Liver (tissue), 9 donors: Measurements from ENCODE around the gene ADAR. TPM values are rescaled to one million over a fixed set of nuclear protein-coding genes. Genes with fewer than 3 reads are reported as not detected.

Source experiments
- DNase-seq: peaks from one replicate; pipeline ENCODE4 v3.0.0-alpha.2; 2017; ENCODE audit warnings: low spot score
- H3K27ac ChIP-seq, 2 donors: one replicate each; pipeline ENCODE4 v1.7.0; 2013; ENCODE audit warnings: inconsistent platforms in 2 of 2, low read length in 2 of 2, control low read depth in 1 of 2, low read depth in 1 of 2, mild to moderate bottlenecking in 1 of 2
- H3K27me3 ChIP-seq, 4 donors: one replicate each; pipeline versions ENCODE4 v1.6.1 to v1.7.0; 2013; ENCODE audit warnings: low read length in 3 of 4, inconsistent platforms in 1 of 4, mild to moderate bottlenecking in 1 of 4, moderate library complexity in 1 of 4; ENCODE audit not compliant: control insufficient read depth in 4 of 4, insufficient read depth in 4 of 4
- H3K36me3 ChIP-seq, 4 donors: one replicate each; pipeline versions ENCODE4 v1.6.1 to v1.7.0; 2013; ENCODE audit warnings: low read length in 3 of 4, mild to moderate bottlenecking in 3 of 4, low read depth in 1 of 4, moderate library complexity in 1 of 4; ENCODE audit not compliant: control insufficient read depth in 4 of 4, insufficient read depth in 3 of 4
- H3K4me1 ChIP-seq, 4 donors: one replicate each; pipeline versions ENCODE4 v1.6.1 to v1.7.0; 2013; ENCODE audit warnings: low read length in 3 of 4, mild to moderate bottlenecking in 3 of 4, moderate library complexity in 1 of 4; ENCODE audit not compliant: control insufficient read depth in 4 of 4, insufficient read depth in 4 of 4
- H3K4me3 ChIP-seq, 3 donors: one replicate each; pipeline versions ENCODE4 v1.6.1 to v1.7.0; 2013; ENCODE audit warnings: low read length in 3 of 3, control low read depth in 1 of 3, low read depth in 1 of 3, mild to moderate bottlenecking in 1 of 3
- H3K9ac ChIP-seq, 2 donors: one replicate each; pipeline ENCODE4 v1.7.0; 2013; ENCODE audit warnings: low read length in 2 of 2, mild to moderate bottlenecking in 2 of 2, moderate library complexity in 2 of 2, control low read depth in 1 of 2, low read depth in 1 of 2
- H3K9me3 ChIP-seq, 4 donors: one replicate each; pipeline versions ENCODE4 v1.6.1 to v1.7.0; 2013; ENCODE audit warnings: low read length in 3 of 4; ENCODE audit not compliant: control insufficient read depth in 4 of 4
- ATF3 ChIP-seq: IDR thresholded peaks from 2 replicates; pipeline ENCODE4 v1.6.1; 2016; ENCODE audit warnings: antibody characterized with exemption
- CTCF ChIP-seq: fragments of 150-350 bp; IDR thresholded peaks from 2 replicates; pipeline ENCODE4 v1.5.1; 2017; ENCODE audit warnings: improper control_type of control experiment, low read depth, low read length; ENCODE audit not compliant: missing input control
- EGR1 ChIP-seq, 2 donors: IDR thresholded peaks; 2 replicates each; pipeline ENCODE4 v1.6.1; 2016 to 2018; ENCODE audit warnings: antibody characterized with exemption in 2 of 2, low read depth in 2 of 2
- FOXA1 ChIP-seq: IDR thresholded peaks from 2 replicates; pipeline ENCODE4 v1.6.1; 2016; ENCODE audit warnings: antibody characterized with exemption
- FOXA2 ChIP-seq: IDR thresholded peaks from 2 replicates; pipeline ENCODE4 v1.6.1; 2016; ENCODE audit warnings: antibody characterized with exemption
- GABPA ChIP-seq, 2 donors: IDR thresholded peaks in 1 of 2; conservative IDR thresholded peaks in 1 of 2; 2 replicates each; pipeline ENCODE4 v1.6.1; 2016; ENCODE audit warnings: antibody characterized with exemption in 2 of 2, mild to moderate bottlenecking in 1 of 2, moderate library complexity in 1 of 2
- HNF4A ChIP-seq, 2 donors: conservative IDR thresholded peaks; 2 replicates each; pipeline ENCODE4 v1.6.1; 2016; ENCODE audit warnings: antibody characterized with exemption in 2 of 2, mild to moderate bottlenecking in 2 of 2
- HNF4G ChIP-seq: IDR thresholded peaks from 2 replicates; pipeline ENCODE4 v1.6.1; 2016; ENCODE audit warnings: antibody characterized with exemption
- JUND ChIP-seq, 2 donors: IDR thresholded peaks; 2 replicates each; pipeline ENCODE4 v1.6.1; 2016; ENCODE audit warnings: antibody characterized with exemption in 2 of 2
- NR2F2 ChIP-seq: IDR thresholded peaks from 2 replicates; pipeline ENCODE4 v1.6.1; 2016; ENCODE audit warnings: antibody characterized with exemption
- RAD21 ChIP-seq, 2 donors: IDR thresholded peaks; 2 replicates each; pipeline ENCODE4 v1.6.1; 2016; ENCODE audit warnings: antibody characterized with exemption in 2 of 2, mild to moderate bottlenecking in 2 of 2
- RXRA ChIP-seq, 2 donors: IDR thresholded peaks; 2 replicates each; pipeline ENCODE4 v1.6.1; 2017 to 2018; ENCODE audit warnings: antibody characterized with exemption in 2 of 2, mild to moderate bottlenecking in 1 of 2
- SP1 ChIP-seq: IDR thresholded peaks from 2 replicates; pipeline ENCODE4 v1.6.1; 2018; ENCODE audit warnings: antibody characterized with exemption, mild to moderate bottlenecking
- TAF1 ChIP-seq: conservative IDR thresholded peaks from 2 replicates; pipeline ENCODE4 v1.6.1; 2016; ENCODE audit warnings: antibody characterized with exemption, mild to moderate bottlenecking
- YY1 ChIP-seq: IDR thresholded peaks from 2 replicates; pipeline ENCODE4 v1.6.1; 2016; ENCODE audit warnings: antibody characterized with exemption, mild to moderate bottlenecking
- WGBS: extraction: QIAGEN DNeasy Blood & Tissue Kit; methylation state at CpG from one replicate; pipeline ENCODE4 v1.1.7; 2013; 5-methylcytosine and 5-hydroxymethylcytosine counted together
- polyA plus RNA-seq, 2 donors: library from polyadenylated mRNA; stranded (reverse) in 1 of 2; unstranded in 1 of 2; fragments of 200-250 nt in 1 of 2; fragments of >200 nt in 1 of 2; fragmentation: Nextera tagmentation in 1 of 2; extraction: Ambion mirVana in 1 of 2; gene quantifications; one replicate each; pipeline versions ENCODE4 v1.2.1 to v1.2.3, GENCODE V29; 2013 to 2015
- total RNA-seq, 2 donors: library from RNA; depleted of rRNA; stranded (reverse); fragments of >200 nt; gene quantifications; one replicate each; pipeline ENCODE4 v1.2.3, GENCODE V29; 2014
- TF ChIP-seq, protein P1 (sequence below): IDR thresholded peaks from 2 replicates; pipeline ENCODE4 v1.6.1; 2016; ENCODE audit warnings: antibody characterized with exemption
- TF ChIP-seq, protein P2 (sequence below): IDR thresholded peaks from 2 replicates; pipeline ENCODE4 v1.6.1; 2016; ENCODE audit warnings: antibody characterized with exemption
- TF ChIP-seq, protein P3 (sequence below): IDR thresholded peaks from 2 replicates; pipeline ENCODE4 v1.6.1; 2016; ENCODE audit warnings: antibody characterized with exemption, mild to moderate bottlenecking
- donor health status: healthy.
- donor health status: healthy.
- donor health status: healthy.
- donor health status: healthy.
- donor health status: healthy.

ADAR gene
- total and polyA plus RNA-seq, 4 donors, result 39.3 to 76.1 (median 51.1) TPM

DNA sequence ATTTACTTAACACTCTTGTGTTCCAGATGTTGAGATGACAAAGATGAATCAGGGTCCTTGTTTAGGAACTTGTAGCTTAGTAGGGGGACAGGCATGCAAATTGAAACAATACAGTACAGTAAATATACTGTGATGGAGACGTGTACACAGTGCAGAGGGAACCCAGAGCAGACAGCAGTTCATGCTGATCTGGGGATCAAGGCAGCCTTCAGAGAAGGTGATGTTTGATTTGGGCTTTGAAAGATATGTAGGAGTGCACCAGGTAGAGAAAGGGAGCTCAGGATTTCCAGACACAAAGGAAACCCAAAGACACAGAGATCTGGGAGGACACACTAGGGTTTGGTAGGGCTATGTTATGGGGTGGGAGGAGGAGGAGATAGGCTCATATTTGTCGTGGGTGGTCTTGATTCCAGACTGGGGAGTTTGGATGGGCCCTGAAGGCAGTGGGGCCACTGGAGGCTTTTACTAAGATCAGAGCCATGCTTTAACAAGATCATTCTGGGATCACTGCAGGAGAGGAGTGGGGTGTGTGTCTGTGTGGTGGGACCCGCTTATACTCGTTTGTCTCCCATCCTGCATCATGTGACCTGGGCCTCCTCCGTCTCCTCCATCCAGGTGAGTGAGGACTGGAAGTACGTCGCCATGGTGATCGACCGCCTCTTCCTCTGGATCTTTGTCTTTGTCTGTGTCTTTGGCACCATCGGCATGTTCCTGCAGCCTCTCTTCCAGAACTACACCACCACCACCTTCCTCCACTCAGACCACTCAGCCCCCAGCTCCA is 32.6 kb downstream of the ADAR start:
- Histone ChIP-seq H3K4me3 (no peak overlapping the region), H3K4me1 (no peaks in the 10 kb centered on the region), H3K36me3 (peaks cover 11 to 20% (median 15%) of the 10 kb centered on the region in 4 donors), H3K27me3 (no peaks in the 10 kb centered on the region), H3K9me3 (no peaks in the 10 kb centered on the region), H3K27ac (no peak overlapping the region), H3K9ac (no peak overlapping the region)
- DNase-seq, result no peak
- TF ChIP-seq JUND (IDR thresholded peaks at IDR 0.05) (no peak), NR2F2 (no peak), HNF4G (no peak), RXRA (IDR thresholded peaks at IDR 0.05) (no peak), GABPA (IDR thresholded peaks at IDR 0.05 in 1 of 2, conservative IDR thresholded peaks at IDR 0.05 in 1 of 2) (no peak), RAD21 (IDR thresholded peaks at IDR 0.05) (no peak), FOXA1 (no peak), EGR1 (IDR thresholded peaks at IDR 0.05; ENCODE audit: low read depth in 2 of 2) (no peak), TAF1 (no peak), HNF4A (conservative IDR thresholded peaks at IDR 0.05) (no peak), YY1 (no peak), ATF3 (no peak)
- TF ChIP-seq, protein P1, sequence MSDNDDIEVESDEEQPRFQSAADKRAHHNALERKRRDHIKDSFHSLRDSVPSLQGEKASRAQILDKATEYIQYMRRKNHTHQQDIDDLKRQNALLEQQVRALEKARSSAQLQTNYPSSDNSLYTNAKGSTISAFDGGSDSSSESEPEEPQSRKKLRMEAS, result no peak
- TF ChIP-seq, protein P2, sequence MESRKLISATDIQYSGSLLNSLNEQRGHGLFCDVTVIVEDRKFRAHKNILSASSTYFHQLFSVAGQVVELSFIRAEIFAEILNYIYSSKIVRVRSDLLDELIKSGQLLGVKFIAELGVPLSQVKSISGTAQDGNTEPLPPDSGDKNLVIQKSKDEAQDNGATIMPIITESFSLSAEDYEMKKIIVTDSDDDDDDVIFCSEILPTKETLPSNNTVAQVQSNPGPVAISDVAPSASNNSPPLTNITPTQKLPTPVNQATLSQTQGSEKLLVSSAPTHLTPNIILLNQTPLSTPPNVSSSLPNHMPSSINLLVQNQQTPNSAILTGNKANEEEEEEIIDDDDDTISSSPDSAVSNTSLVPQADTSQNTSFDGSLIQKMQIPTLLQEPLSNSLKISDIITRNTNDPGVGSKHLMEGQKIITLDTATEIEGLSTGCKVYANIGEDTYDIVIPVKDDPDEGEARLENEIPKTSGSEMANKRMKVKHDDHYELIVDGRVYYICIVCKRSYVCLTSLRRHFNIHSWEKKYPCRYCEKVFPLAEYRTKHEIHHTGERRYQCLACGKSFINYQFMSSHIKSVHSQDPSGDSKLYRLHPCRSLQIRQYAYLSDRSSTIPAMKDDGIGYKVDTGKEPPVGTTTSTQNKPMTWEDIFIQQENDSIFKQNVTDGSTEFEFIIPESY, result no peak
- WGBS, result 77% methylated on average over 10 of the region's 10 CpGs

- no peak for DNase-seq
- TF ChIP-seq YY1, result no peak
- TF ChIP-seq RAD21 (IDR thresholded peaks at IDR 0.05), result no peak
- TF ChIP-seq FOXA2, result no peak
- TF ChIP-seq NR2F2, result no peak
- no peak for TF ChIP-seq SP1
- no peak for TF ChIP-seq JUND (IDR thresholded peaks at IDR 0.05)
- TF ChIP-seq, protein P3, sequence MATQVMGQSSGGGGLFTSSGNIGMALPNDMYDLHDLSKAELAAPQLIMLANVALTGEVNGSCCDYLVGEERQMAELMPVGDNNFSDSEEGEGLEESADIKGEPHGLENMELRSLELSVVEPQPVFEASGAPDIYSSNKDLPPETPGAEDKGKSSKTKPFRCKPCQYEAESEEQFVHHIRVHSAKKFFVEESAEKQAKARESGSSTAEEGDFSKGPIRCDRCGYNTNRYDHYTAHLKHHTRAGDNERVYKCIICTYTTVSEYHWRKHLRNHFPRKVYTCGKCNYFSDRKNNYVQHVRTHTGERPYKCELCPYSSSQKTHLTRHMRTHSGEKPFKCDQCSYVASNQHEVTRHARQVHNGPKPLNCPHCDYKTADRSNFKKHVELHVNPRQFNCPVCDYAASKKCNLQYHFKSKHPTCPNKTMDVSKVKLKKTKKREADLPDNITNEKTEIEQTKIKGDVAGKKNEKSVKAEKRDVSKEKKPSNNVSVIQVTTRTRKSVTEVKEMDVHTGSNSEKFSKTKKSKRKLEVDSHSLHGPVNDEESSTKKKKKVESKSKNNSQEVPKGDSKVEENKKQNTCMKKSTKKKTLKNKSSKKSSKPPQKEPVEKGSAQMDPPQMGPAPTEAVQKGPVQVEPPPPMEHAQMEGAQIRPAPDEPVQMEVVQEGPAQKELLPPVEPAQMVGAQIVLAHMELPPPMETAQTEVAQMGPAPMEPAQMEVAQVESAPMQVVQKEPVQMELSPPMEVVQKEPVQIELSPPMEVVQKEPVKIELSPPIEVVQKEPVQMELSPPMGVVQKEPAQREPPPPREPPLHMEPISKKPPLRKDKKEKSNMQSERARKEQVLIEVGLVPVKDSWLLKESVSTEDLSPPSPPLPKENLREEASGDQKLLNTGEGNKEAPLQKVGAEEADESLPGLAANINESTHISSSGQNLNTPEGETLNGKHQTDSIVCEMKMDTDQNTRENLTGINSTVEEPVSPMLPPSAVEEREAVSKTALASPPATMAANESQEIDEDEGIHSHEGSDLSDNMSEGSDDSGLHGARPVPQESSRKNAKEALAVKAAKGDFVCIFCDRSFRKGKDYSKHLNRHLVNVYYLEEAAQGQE, result no peak
- no peak for TF ChIP-seq FOXA1
- TF ChIP-seq TAF1, result no peak
- TF ChIP-seq ATF3, result no peak
- TF ChIP-seq HNF4G, result no peak
- TF ChIP-seq, protein P1, result no peak
- TF ChIP-seq HNF4A (conservative IDR thresholded peaks at IDR 0.05), result no peak
- TF ChIP-seq CTCF, result no peak
- TF ChIP-seq RXRA (IDR thresholded peaks at IDR 0.05), result no peak
- TF ChIP-seq GABPA (IDR thresholded peaks at IDR 0.05 in 1 of 2, conservative IDR thresholded peaks at IDR 0.05 in 1 of 2), result no peak
- TF ChIP-seq EGR1 (IDR thresholded peaks at IDR 0.05; ENCODE audit: low read depth in 2 of 2), result no peak
- TF ChIP-seq, protein P2, result no peak
- no peaks in the 10 kb centered on the region for H3K4me1 ChIP-seq
- H3K36me3 ChIP-seq, result peaks cover 7 to 15% (median 11%) of the 10 kb centered on the region in 4 donors
- H3K4me3 ChIP-seq, result no peak overlapping the region
- H3K27ac ChIP-seq, result no peak overlapping the region
- no peaks in the 10 kb centered on the region for H3K9me3 ChIP-seq
- no peak overlapping the region for H3K9ac ChIP-seq
- H3K27me3 ChIP-seq, result no peaks in the 10 kb centered on the region
- whole genome bisulfite sequencing, result 19% methylated on average over 7 of the region's 7 CpGs
Measured at GRCh38 chr1:154574716-154575115, 33.3 kb downstream of the ADAR start.
